Testis (tissue), 3 donors: Measurements from ENCODE around the gene WIPF1. TPM values are rescaled to one million over a fixed set of nuclear protein-coding genes. Genes with fewer than 3 reads are reported as not detected.

Source experiments
- DNase-seq: peaks from one replicate; pipeline ENCODE4 v3.0.0-alpha.2; 2019
- H3K27ac ChIP-seq, 2 donors: fragments of 200-600 bp; sonication (generic); one replicate each; pipeline ENCODE4 v1.5.1; 2019
- H3K27me3 ChIP-seq: fragments of 200-600 bp; sonication (generic); one replicate; pipeline ENCODE4 v1.5.1; 2019
- H3K36me3 ChIP-seq: fragments of 200-600 bp; sonication (generic); one replicate; pipeline ENCODE4 v1.5.1; 2017; ENCODE audit warnings: low read depth; ENCODE audit errors: missing control alignments
- H3K4me1 ChIP-seq: fragments of 200-600 bp; sonication (generic); one replicate; pipeline ENCODE4 v1.5.1; 2019
- H3K4me3 ChIP-seq, 2 donors: fragments of 200-600 bp; sonication (generic); one replicate each; pipeline ENCODE4 v1.5.1; 2017 to 2019
- H3K9me3 ChIP-seq: fragments of 200-600 bp; sonication (generic); one replicate; pipeline ENCODE4 v1.5.1; 2017
- POLR2A ChIP-seq: fragments of 450-650 bp; IDR thresholded peaks from one replicate; pipeline ENCODE4 v1.6.1; 2017; ENCODE audit warnings: antibody characterized with exemption, mild to moderate bottlenecking, moderate library complexity
- WGBS, 2 donors: methylation state at CpG; one replicate each; pipeline ENCODE4 v1.1.5; 2018; 5-methylcytosine and 5-hydroxymethylcytosine counted together
- intact Hi-C: fragments of 100-400 bp; cut with DNase I; formaldehyde crosslinking; loops from one replicate; pipeline ENCODE4 v1.15.1; 2023; ENCODE audit warnings: low total_unique reads
- polyA plus RNA-seq: library from polyadenylated mRNA; stranded (reverse); fragments of 350-450 nt; fragmentation: Illumina TruSeq; extraction: RNeasy Lipid Tissue Mini Kit (QIAGEN cat#74804); gene quantifications from one replicate; pipeline ENCODE4 v1.2.3, GENCODE V29; 2014; ENCODE audit warnings: low read depth, low replicate concordance; ENCODE audit not compliant: insufficient read depth
- total RNA-seq, 2 donors: library from RNA; depleted of rRNA; stranded (reverse); fragments of >200 nt; gene quantifications; one replicate each; pipeline ENCODE4 v1.2.3, GENCODE V29; 2016
- TF ChIP-seq, protein P1 (sequence below), 3 experiments: fragments of 450-650 bp in 2 of 3; fragments of 200-600 bp in 1 of 3; sonication (generic) in 1 of 3; IDR thresholded peaks; one replicate each; pipeline ENCODE4 v1.5.1; 2016 to 2019; ENCODE audit warnings: antibody characterized with exemption in 3 of 3, mild to moderate bottlenecking in 2 of 3, moderate library complexity in 1 of 3

WIPF1 gene
- total and polyA plus RNA-seq, 3 donors from 2014 or later: 8.5 to 16.9 (median 11.1) TPM

GRCh38 chr2:174603280-174603679, 5.7 kb upstream of the WIPF1 start:
- DNase-seq: peak; percentile 57
- WGBS, 2 donors: 55 to 79% methylated on average over 3 of the region's 3 CpGs
- Histone ChIP-seq H3K27me3 (no peaks in the 10 kb centered on the region), H3K4me3 (no peak overlapping the region), H3K9me3 (no peaks in the 10 kb centered on the region), H3K27ac (no peak overlapping the region), H3K4me1 (no peaks in the 10 kb centered on the region), H3K36me3 (no peaks in the 10 kb centered on the region)
- intact Hi-C loops: no loop called here
- no peak for TF ChIP-seq POLR2A
- TF ChIP-seq, protein P1, sequence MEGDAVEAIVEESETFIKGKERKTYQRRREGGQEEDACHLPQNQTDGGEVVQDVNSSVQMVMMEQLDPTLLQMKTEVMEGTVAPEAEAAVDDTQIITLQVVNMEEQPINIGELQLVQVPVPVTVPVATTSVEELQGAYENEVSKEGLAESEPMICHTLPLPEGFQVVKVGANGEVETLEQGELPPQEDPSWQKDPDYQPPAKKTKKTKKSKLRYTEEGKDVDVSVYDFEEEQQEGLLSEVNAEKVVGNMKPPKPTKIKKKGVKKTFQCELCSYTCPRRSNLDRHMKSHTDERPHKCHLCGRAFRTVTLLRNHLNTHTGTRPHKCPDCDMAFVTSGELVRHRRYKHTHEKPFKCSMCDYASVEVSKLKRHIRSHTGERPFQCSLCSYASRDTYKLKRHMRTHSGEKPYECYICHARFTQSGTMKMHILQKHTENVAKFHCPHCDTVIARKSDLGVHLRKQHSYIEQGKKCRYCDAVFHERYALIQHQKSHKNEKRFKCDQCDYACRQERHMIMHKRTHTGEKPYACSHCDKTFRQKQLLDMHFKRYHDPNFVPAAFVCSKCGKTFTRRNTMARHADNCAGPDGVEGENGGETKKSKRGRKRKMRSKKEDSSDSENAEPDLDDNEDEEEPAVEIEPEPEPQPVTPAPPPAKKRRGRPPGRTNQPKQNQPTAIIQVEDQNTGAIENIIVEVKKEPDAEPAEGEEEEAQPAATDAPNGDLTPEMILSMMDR (IDR thresholded peaks at IDR 0.05): peak in 2 of 3 experiments; percentile 33

DNA sequence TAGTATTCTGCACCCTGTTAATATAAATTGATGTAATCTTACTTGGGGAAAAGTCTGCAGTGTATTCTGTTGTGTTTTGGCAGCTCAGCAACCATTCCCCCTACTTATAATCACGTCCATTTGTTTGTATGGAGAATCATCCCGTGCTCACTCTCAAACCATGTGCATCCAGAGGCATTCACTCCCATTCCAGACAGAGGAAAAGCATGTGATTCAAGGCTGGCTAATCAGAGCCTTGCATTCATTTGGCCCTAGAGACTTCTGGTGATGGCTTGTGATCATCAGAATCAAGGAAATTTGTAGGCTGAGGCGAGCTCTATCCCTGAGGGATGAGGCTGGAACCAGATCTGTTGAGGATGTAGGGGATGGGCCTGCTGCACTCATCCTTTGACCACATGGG, 5.1 kb upstream of the WIPF1 start:
- no peaks in the 10 kb centered on the region for H3K4me1 ChIP-seq
- intact Hi-C loops: no loop called here
- DNase-seq: no peak
- 93 to 97% methylated on average over 3 of the region's 3 CpGs for WGBS, 2 donors
- no peaks in the 10 kb centered on the region for H3K27me3 ChIP-seq
- H3K27ac ChIP-seq: no peak overlapping the region
- no peak overlapping the region for H3K4me3 ChIP-seq
- H3K36me3 ChIP-seq: no peaks in the 10 kb centered on the region
- TF ChIP-seq, protein P1 (IDR thresholded peaks at IDR 0.05): no peak
- no peak for TF ChIP-seq POLR2A
- H3K9me3 ChIP-seq: no peaks in the 10 kb centered on the region

- no peaks in the 10 kb centered on the region for H3K4me1 ChIP-seq
- WGBS, 2 donors: 84 to 86% methylated on average over 4 of the region's 4 CpGs
- intact Hi-C loops: no loop called here
Measured at GRCh38 chr2:174600349-174600748, 2.7 kb upstream of the WIPF1 start.

GRCh38 chr2:174599310-174599921, 1.8 kb upstream of the WIPF1 start:
- no peaks in the 10 kb centered on the region for H3K9me3 ChIP-seq
- no peaks in the 10 kb centered on the region for H3K36me3 ChIP-seq
- intact Hi-C loops: no loop called here
- no peak for DNase-seq
- no peak for TF ChIP-seq POLR2A
- TF ChIP-seq, protein P1 (IDR thresholded peaks at IDR 0.05): no peak
- no peaks in the 10 kb centered on the region for H3K27me3 ChIP-seq
- no peaks in the 10 kb centered on the region for H3K4me1 ChIP-seq
- H3K27ac ChIP-seq: peak overlapping the region in 1 of 2 donors; percentile 26
- WGBS, 2 donors: 80 to 94% methylated on average over 6 of the region's 6 CpGs
- no peak overlapping the region for H3K4me3 ChIP-seq

More at GRCh38 chr2:174600349-174600748, 2.7 kb upstream of the WIPF1 start:
- Histone ChIP-seq H3K36me3 (no peaks in the 10 kb centered on the region), H3K27me3 (no peaks in the 10 kb centered on the region), H3K4me3 (no peak overlapping the region), H3K27ac (no peak overlapping the region), H3K9me3 (no peaks in the 10 kb centered on the region)
- no peak for TF ChIP-seq POLR2A
- TF ChIP-seq, protein P1 (IDR thresholded peaks at IDR 0.05): no peak
- no peak for DNase-seq

GRCh38 chr2:174597009-174597344, 627 bp downstream of the WIPF1 start:
- Histone ChIP-seq H3K4me3 (no peak overlapping the region), H3K4me1 (no peaks in the 10 kb centered on the region), H3K27me3 (no peaks in the 10 kb centered on the region), H3K27ac (peak overlapping the region in 1 of 2 donors; percentile 28), H3K36me3 (no peaks in the 10 kb centered on the region), H3K9me3 (no peaks in the 10 kb centered on the region)
- WGBS, 2 donors: 80 to 81% methylated on average over 4 of the region's 4 CpGs
- no peak for TF ChIP-seq POLR2A
- TF ChIP-seq, protein P1 (IDR thresholded peaks at IDR 0.05): no peak
- intact Hi-C loops: no loop called here
- DNase-seq: no peak
